ENCODE data around the gene CD2AP.
"Not testable (repeated sequence)": the region's sequence is repeated elsewhere in the genome, so short reads cannot be mapped to it uniquely, and the experiment has no call there.

CD2AP gene

GRCh38 chr6:47464052-47464451 lies 13.5 kb upstream of the CD2AP start:
- no peak for DNase-seq

GRCh38 chr6:47465117-47465516 lies 12.5 kb upstream of the CD2AP start:
- DNase-seq, result no peak

- no peak for DNase-seq
Observed at GRCh38 chr6:47471911-47472310, 5.7 kb upstream of the CD2AP start.

- no peak for DNase-seq
Observed at GRCh38 chr6:47473791-47474346, 3.7 kb upstream of the CD2AP start.

- no peak for DNase-seq
Observed at GRCh38 chr6:47475319-47475816, 2.2 kb upstream of the CD2AP start.

GRCh38 chr6:47476781-47477496 lies 650 bp upstream of the CD2AP start:
- DNase-seq, result peak; percentile 58

- peak; percentile 69 for DNase-seq
Observed at GRCh38 chr6:47478233-47479139, 897 bp downstream of the CD2AP start.

GRCh38 chr6:47479140-47479508 lies 1.5 kb downstream of the CD2AP start:
- peak; percentile 35 for DNase-seq

- DNase-seq, result no peak
Observed at GRCh38 chr6:47479874-47480273, 2.3 kb downstream of the CD2AP start.

GRCh38 chr6:47481213-47481612 lies 3.6 kb downstream of the CD2AP start:
- not testable (repeated sequence) for DNase-seq

- DNase-seq, result no peak
Observed at GRCh38 chr6:47481806-47482205, 4.2 kb downstream of the CD2AP start.

GRCh38 chr6:47483516-47483852 lies 5.9 kb downstream of the CD2AP start:
- DNase-seq, result no peak

GRCh38 chr6:47483853-47484546 lies 6.4 kb downstream of the CD2AP start:
- no peak for DNase-seq

- no peak for DNase-seq
Observed at GRCh38 chr6:47484616-47485015, 7.0 kb downstream of the CD2AP start.

GRCh38 chr6:47485083-47485482 lies 7.5 kb downstream of the CD2AP start:
- no peak for DNase-seq

GRCh38 chr6:47485491-47486135 lies 8.0 kb downstream of the CD2AP start:
- no peak for DNase-seq

- DNase-seq, result no peak
Observed at GRCh38 chr6:47489995-47490394, 12.4 kb downstream of the CD2AP start.

- peak; percentile 36 for DNase-seq
Observed at GRCh38 chr6:47490676-47491075, 13.1 kb downstream of the CD2AP start.

- no peak for DNase-seq
Observed at GRCh38 chr6:47492355-47492754, 14.8 kb downstream of the CD2AP start.

GRCh38 chr6:47495207-47495606 lies 17.6 kb downstream of the CD2AP start:
- no peak for DNase-seq

GRCh38 chr6:47495954-47496545 lies 18.5 kb downstream of the CD2AP start:
- DNase-seq, result peak; percentile 29

GRCh38 chr6:47496935-47497579 lies 19.5 kb downstream of the CD2AP start:
- no peak for DNase-seq

All from hematopoietic multipotent progenitor cell treated with erythropoietin and hydrocortisone succinate and interleukin-3 and kit ligand, for 6 days (in vitro differentiated cells).